HG02852 (cell line): ENCODE measurements around the gene CDKL4.
"Not testable (repeated sequence)": the region's sequence is repeated elsewhere in the genome, so short reads cannot be mapped to it uniquely, and the experiment has no call there.

Source experiments
- ATAC-seq: cut with Tn5 transposase; IDR thresholded peaks from one replicate; pipeline ENCODE4 v1.9.1; 2021; ENCODE audit warnings: mild to moderate bottlenecking, moderate library complexity; ENCODE audit not compliant: unreplicated experiment

CDKL4 gene

DNA sequence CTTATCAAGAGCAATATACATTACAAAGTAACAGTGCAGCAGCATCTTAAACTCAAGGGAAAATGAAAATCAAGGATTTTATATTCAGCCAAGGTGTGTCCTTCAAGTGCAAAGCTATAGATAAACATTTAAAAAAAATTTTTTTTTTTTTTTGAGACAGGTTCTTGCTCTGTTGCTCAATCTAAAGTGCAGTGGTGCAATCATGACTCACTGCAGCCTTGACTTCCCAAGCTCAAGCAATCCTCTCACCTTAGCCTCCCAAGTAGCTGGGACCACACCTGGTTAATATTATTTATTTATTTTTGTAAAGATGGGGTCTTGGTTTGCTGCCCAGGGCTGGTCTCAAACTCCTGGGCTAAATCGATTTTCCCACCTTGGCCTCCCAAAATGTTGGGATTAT lies 9.0 kb downstream of the CDKL4 start:
- ATAC-seq, result no peak

DNA sequence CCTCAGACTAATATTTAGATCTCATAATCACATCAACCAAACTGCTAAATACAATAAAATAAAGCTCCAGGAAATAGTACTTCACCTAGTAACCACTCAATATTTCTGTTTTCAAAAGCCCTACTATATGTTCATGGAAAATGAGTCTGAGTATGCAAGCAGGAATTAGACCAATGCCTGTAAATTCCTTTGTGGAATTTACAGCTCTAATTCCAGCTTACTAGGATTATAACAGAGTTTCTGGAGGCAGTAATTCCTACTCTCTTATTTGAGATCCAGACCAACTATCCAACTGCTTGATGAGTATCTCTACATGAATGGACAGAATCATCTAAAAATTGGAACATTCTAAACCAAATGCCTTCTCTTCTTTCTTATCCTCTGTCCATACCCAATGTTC lies 11.6 kb downstream of the CDKL4 start:
- no peak for ATAC-seq

DNA sequence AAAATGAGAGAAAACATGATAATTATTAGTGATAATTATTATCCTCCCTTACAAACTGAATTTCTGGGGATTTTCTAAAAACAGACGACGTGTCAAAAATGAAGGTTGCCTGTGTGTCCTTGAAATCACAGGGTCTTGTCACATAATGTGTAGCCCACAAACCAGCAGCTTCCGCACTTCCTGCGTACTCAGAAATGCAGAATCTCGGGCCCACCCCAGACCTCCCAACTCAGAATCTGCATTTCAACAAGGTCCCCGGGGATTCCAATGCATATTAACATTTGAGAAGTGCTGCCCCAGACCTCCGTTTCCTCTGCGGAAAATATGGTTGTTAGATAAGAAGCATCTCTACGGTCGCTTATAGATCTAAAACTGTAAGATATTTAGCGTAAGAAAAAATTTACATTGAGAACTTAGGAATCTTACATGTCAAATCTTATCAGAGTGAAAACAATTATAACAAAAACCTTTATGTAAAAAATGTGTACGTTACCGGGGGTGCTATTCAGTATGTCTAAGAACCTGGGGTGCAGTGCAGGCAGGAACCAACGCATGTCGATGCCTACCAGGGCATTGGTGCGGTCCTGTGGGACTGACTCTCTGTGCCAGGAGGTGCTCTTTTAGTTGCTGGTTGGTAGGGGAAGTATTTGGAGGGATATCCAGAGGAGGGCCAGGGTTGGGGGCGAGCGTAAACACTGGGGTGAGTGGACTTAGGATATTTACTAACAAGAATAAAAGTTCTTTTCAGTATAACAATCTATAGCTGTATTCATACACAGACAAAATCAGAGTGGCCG lies 15.2 kb downstream of the CDKL4 start:
- peak; percentile 18 for ATAC-seq

DNA sequence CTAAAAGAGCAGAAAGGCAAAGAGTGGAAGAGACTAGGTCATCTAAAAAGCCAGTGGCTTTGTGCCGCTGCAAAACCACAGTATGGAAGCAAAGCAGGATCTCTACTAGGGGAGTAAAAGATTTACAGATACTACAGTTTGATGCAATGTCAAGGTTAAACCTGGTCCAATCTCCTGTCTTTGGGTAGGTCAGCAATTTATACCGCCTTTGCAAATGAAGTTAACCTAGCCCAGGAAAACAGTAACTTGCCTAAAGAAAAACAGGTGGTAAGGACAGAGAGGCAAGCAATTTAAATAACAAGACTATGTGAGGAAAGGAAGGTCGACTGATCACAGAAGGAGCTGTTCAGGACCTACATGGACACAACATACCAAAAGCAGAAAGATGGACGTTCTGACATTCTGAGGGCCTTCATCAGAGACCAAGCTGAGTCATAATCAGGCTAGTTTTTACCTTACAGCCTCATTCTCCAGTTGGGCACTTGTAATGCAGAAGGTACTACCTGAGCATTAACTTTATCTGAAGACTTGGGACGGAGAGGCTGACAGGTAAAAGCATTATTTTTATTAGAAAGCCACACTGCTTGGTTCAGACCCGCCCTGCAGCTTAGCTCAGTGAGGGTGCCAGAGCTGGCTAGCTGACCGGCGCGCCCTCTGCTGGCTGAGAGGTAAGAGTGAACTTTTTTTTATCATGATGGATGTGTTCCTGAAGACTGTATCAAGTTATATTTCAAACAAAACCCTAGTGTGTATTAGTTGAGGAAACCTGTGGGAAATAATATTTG lies 15.9 kb downstream of the CDKL4 start:
- peak; percentile 67 for ATAC-seq

DNA sequence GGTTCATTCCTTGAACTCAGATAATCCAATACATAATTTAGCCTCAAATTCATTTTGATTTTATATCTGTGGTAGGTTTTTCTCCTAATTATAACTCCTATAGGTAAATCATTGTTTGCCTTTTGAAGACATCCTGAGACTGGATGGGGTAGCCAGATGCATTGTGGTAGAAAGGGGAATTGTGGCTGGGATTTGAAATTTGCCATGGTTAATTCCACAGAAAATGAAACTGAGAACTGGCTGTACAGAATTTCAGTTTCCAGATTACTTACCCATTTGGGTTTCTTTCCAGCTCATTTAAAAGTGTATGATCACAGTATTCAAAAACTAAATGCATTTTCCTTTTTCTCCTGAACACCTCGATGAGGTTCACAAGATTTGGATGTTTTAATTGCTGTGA lies 18.2 kb downstream of the CDKL4 start:
- ATAC-seq, result no peak

DNA sequence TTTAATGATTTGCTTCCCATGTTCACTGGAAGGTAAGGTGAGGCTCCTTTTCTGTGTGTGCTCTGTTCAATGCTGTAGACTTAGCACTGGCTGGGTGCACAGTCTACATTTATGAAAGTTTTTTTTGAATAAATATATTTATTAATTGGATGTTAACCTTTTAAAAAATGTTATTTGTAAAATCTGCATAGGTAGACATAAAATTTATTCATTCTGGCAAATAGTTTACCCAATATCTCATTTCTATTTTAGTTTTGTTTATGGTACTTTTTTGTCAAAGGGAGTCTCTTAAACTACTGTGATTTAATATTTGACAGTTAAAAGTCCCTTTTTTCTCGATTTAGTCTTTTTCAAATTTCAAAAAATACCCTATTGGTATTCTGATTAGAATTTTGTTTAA lies 19.9 kb downstream of the CDKL4 start:
- no peak for ATAC-seq

DNA sequence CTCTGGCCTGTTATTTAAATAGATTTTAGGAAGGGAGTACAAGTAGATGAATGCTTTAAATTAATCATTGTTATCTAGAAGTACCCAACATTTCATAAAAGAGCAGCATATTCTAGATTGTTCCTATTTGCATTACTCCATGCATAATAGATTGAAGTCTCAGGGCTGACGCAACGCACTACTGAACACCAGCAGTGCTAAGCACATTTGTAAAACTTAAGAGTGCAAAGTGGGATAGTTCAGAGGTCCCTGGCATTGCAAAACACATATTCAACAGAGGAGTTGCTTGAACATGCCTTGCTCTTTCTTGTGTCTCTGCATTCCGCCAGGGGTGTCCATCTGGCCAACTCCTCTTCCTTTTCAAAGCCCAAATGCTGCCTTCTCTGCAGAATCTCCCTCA lies 22.3 kb downstream of the CDKL4 start:
- ATAC-seq, result no peak

DNA sequence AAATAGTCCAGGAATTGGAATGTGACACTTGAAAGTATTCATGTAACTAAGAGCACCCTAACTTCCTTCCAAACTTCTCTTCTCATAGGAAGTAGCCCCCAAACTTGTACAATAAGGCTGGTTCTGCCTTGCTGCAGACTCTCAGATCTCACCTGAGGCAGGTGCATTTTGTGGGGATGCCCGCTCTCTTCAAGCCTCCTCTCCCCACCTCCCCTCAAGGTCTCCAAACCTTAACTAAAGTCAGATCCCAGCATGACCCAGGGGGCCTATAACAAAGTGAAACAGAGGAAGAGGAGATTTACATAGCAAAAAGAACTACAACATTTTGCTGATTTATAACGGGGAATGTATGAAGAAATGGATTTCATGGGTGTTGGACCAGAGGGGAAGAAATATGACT lies 23.6 kb downstream of the CDKL4 start:
- no peak for ATAC-seq

DNA sequence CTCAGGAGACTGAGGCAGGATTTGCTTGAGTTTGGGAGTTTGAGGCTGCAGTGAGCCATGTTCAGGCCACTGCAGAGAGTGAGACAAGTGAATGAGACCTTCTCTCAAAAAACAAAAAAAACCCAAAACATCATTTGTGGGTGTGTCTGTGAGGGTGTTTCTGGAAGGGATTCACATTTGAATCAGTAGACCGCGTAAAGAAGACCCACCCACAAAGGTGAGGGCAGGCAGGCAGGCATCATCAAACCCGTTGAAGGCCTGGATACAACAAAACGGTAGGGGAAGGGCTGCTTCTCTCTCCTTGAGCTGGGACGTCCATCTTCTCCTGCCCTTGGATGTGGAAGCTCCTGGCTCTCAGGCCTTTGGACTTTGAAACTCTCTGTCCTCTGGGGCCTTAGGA lies 25.4 kb downstream of the CDKL4 start:
- ATAC-seq, result no peak

DNA sequence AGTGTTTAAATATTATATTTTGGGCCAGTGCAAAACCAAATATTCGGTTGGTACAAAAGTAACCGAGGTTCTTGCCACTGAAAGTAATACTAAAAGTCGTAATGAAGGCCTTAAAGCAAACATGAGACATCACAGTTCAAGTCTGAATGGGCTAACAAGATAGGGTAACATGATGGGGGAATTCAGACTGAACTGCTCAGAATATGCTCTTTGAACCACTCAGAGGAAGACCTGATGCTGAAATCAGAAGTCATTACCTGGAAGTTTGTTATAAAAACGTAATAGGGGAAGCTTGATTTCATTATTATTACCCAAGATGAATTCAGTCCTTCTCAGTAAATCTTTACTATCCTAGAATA lies 26.6 kb downstream of the CDKL4 start:
- peak; percentile 50 for ATAC-seq

DNA sequence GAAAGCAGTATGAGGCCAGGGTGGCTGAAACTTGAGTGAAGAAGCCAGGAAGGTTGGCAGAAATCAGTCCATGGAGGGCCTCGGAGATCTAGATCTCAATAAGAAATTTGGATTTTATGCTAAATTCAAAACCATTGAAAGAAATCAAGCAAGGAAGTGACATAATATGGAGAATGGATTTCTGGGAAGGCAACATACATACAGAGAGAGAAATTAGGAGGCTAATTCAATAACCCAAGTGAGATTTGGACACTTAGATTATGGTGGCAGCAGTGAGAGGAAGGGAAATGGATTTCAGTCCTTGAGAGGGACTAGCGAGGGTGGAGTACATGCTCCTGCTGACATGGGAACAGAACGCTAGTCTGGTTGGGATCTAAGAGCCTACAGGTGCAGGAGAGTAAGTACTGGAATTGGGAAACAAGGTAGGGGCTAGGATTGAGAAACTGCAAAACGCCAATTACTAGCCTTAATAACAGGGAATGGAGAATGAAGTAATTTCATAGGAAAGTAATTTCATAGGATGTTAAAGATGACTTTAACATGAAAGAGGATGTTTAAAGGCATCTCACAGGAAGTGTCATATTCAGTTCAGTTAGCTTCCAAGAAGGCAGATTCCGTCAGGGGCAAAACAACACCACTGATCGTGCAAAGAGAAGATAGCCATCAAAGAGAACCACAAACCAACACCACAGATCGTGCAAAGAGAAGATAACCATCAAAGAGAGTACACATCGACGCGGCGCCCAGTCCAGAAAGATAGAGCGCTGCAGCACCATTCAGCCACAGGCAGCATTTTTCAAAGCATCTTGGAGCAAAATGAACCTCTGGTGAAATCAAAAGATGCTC lies 27.2 kb downstream of the CDKL4 start:
- peak; percentile 80 for ATAC-seq

DNA sequence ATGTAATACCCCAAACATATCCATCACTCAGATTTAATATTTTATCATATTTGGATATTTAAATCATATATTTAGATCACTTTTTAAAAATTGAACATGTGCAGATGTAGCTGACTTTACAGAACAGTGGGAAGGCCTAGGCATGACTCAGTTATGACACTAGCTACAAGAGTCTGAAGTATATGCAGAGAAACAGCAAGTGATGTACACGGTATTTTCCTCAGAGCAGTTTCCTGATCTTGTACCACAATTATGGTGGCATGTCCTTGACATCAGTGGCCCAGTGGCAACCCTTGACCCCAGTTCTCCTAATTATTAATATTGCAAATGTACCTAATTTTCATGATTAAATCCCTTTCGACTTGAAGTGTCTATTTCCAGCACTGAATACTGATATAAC lies 28.2 kb downstream of the CDKL4 start:
- no peak for ATAC-seq

DNA sequence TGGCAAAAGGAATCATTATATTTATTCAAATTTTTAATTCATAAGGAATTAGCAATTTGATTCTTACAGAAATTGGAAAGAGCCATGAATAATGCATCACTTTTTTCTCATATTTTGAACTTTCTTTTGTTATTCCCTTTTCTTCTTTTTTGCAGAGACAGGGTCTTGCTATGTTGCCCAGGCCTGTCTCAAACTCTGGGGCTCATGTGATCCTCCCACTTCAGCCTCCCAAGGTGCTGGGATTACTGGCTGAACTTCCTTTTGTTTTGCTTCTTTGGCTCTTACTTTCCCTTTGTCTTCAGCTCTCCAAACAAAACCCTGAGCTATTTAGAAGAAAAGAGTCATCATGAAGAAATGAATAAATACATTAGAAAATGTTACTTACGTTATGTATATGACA lies 30.8 kb downstream of the CDKL4 start:
- ATAC-seq, result no peak

DNA sequence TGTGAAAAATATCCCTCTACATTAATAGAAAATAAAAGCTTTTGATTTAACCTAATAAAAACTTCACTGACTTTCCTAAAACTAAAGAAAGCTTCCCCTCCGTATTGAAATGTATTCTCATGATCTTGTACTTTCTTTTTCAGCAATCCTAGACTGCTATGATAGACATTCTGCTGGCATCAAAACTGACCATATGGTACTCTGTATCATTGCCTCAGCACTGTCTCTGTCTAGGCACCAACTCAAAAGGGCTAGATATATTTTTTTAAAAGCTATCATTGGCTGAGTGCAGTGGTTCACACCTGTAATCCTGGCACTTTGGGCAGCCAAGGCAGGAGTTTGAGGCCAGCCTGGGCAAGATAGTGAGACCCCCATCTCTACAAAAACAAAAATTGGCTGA lies 32.9 kb downstream of the CDKL4 start:
- ATAC-seq, result no peak

DNA sequence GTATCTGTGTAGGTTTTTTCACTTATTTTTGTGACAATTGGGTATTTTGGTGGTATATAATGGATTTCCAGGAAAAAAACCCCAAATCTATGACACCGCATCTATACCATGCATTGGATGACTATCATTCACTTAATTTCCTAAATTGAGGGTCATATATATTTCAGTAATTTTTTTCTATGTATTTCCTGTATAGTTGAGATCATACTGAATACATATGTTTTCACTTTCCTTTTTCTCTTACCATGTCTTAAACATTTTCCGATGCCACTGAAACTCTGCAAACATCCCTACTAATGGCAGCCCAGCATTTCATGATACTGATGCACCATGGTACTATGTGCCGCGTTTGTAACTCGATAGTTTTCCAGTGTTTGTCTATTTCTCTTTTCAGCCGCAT lies 40.4 kb downstream of the CDKL4 start:
- ATAC-seq, result no peak

DNA sequence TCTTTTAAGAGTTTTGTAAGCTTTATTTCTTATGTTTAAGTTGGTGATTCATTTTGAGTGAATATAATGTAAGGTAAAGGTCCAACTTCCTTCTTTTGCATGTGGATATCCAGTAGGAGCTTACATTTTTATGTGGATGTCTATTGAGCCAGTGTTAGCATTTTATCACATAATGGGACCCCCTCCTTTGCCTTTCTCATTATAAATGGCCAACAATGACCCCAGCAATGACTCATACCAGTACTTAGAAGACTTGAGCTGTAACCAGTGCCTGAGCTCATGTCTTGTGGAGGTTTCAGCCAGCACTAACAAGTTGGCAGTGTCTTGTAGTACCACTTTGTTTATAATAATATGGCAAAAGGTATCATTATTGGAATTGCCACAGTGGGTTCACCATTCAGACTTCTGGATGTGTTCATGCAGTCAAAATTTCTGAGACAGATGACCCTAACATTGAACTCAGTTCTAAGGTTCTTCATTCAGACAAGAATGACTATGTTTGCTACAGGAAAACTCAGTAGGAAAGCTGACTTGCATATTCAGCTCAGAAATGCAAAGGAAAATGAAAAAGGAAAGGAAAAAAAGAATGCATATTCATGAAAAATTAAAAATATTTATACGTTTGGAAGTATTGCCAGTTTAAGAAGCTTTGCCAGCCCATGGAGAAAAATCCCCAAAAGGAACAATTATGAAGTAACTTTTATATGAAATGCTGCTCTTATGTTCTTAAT lies 41.0 kb downstream of the CDKL4 start:
- ATAC-seq, result no peak

DNA sequence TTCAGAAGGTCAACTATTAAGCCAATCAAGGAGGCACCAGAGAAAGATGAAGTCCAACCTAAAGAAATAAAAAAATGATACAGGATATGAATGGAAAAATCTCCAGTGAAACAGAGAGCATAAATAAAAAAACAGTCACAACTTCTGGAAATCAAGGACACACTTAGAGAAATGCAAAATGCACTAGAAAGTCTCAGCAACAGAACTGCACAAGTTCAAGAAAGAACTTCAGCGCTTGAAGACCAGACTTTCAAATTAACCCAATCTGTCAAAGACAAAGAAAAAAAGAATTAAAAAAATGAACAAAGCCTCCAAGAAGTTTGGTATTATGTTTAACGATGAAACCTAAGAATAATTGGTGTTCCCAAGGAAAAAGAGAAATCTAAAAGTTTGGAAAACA lies 46.8 kb downstream of the CDKL4 start:
- ATAC-seq, result not testable (repeated sequence)

DNA sequence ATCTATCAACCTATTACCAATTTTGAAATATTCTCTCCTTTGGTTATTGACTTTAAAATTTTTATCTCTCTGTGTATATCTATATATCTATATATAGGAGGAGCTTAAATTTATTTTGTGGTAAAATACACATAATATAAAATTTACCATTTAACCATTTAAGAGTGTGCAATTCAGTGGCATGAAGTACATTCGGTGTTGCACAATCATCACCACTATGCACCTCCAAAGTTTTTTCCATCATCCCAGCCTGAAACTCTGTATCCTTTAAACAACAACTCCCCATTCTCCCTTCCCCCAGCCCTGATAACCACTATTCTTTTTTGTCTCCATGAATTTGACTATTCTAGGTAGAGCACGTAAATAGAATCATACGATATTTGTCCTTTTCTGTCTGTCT lies 49.1 kb downstream of the CDKL4 start:
- no peak for ATAC-seq

DNA sequence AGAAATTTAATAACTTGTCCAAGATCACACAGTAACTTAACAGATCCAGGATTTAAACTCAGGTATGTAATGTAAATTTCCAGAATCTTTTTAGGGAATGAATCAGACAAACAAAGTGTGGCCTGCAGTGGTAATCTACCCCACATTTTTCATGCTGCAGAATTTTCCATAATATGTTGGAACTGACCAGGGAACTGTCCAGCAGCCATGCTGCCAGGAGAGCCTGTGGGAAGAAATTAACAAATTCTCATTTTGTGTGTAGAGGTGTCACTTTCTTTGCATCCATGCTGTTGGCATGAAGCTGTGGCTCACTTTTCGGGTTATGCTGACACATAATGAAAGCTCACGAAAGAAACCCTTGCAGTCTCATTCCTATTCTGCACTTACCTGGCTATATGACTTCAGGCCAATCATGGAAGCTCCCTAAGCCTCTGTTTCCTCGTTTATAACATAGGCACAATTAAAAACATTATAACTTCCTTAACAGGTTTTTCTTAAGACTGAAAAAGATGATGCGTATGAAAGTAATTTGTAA lies 54.7 kb downstream of the CDKL4 start:
- ATAC-seq, result no peak

DNA sequence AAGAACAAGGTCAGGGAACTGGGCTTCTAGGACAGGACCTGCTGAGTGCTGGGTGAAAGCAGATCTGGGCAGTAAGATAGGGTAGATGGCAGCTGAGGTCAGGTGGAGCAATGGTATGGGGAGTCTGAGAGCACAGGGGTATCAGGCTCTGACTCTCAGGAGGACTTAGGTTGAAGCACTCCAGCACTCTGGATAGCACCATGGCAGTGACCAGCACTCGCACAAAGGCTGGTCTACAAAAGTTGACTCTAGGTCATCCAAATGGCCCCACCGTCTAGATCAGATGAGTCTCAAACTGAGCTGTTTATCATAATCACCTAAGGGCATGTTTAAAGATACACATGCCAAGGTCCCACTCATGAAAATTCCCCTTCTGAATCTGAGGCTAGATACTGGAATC lies 60.1 kb downstream of the CDKL4 start:
- ATAC-seq, result no peak

DNA sequence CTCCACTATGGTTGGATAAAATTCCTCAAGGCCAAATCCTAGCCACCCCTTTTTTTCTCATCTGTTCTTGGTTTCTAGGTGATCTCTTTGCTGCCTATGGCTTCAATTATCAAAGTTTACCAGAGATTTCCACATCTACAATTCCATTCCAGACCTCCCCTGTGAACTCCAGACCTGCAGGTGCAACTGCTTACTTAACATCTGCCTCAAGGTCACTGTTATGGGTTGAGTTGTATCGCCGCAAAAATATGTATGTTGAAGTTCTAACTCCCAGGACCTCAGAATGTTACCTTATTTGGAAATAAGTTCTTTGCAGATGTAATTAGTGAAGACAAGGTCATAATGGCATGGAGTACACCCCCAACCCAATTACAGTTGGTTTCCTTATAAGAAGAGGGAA lies 62.5 kb downstream of the CDKL4 start:
- no peak for ATAC-seq
